ENCODE measurements around the gene IQCH.
"Not testable (repeated sequence)": the region's sequence is repeated elsewhere in the genome, so short reads cannot be mapped to it uniquely, and the experiment has no call there.

IQCH gene

DNA sequence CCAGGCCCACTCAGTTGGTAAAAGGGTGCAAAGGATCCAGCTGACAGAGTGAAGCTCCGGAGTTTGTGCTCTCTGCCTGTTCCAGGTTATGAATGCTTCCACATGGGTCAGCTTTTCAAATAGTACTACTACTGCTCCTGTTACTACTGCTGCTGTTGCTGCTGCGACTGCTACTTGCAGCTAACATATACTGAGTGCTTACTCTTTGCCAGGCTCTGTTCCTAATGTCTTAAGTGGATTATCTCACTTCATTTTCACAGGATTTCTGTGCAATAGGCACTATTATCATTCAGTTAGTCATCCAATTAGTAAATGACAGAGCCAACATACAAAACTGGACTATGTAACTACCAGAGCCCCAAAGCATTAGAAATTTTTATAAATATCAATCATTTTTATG is 106.5 kb downstream of the IQCH start:
- no peak for DNase-seq

DNA sequence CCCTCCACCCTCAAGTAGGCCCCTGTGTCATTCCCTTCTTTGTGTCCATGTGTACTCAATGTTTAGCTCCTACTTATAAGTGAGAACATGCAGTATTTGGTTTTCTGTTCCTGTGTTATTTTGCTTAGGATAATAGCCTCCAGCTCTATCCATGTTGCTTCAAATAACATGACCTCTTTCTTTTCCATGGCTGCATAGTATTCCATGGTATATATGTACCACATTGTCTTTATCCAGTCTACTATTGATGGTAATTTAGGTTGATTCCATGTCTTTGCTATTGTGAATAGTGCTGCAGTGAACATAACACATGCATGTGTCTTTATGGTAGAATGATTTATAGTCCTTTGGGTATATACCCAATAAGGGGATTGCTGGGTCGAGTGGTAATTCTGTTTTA is 109.1 kb downstream of the IQCH start:
- not testable (repeated sequence) for DNase-seq

DNA sequence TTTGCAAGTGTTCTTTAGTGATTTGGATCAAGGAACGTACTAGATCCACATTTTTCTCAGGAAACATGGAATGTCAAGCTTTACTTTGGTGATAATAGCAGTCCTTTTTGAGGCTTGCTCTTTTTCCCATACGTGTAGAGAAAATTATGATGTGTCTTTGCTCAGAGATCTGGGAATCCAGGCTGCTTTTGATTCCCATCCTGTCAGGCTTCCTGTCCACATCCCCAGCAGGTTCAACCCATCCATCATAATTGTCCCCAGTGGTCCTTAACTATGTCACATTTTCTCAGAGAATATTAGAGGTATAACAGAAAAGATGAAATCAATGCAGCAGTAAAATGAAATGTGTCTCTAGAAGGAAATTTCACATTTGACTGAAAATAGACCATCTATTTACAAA is 111.4 kb downstream of the IQCH start:
- no peak for DNase-seq

DNA sequence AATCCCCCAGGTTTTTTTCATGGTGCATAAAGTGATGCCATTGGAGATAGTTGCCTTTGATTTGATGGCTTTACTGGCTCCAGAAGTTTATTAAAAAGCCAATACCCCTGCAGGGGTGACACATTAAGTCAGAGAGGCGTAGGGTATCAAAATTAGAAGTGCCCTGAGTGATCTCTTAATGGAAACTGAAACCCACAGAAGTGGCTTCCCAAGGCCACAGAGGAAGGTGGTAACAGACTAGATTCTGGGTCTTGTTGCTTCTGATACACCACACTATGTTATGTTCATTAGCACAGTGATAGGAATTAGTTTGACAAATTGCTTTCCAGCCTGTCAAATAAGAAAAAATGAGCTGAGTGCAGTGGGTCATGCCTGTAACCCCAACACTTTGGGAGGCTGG is 112.3 kb downstream of the IQCH start:
- no peak for DNase-seq

DNA sequence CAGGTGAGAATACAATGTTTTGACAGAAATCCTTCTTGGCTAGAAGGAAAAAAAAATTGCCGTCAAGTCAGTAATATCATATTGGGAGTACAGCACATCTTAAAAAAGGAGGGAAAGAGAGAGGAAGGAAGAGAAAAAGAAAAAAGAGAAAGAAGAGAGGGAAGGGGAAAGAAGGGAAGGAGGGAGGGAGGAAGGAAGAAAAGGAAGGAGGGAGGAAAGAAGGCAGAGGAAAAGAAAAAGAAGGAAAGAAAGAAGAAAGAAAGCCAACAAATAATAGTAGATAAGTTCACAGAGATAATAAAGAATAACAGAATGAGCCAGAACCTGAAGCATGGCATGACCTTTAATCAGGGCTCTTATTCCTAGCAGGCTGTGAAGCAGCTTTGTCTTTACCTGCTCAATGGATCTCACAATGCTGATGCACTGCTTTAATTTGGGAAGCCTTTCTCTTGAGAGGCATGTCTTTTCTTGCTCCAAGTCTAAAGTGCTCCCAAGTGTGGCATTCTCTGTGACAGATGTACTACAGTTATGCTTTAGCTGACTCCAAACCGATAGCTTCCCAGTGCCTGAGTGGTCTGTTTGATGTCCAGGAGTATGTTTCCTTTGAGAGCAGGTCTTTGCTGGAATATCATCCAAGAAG is 114.9 kb downstream of the IQCH start:
- DNase-seq, result no peak

DNA sequence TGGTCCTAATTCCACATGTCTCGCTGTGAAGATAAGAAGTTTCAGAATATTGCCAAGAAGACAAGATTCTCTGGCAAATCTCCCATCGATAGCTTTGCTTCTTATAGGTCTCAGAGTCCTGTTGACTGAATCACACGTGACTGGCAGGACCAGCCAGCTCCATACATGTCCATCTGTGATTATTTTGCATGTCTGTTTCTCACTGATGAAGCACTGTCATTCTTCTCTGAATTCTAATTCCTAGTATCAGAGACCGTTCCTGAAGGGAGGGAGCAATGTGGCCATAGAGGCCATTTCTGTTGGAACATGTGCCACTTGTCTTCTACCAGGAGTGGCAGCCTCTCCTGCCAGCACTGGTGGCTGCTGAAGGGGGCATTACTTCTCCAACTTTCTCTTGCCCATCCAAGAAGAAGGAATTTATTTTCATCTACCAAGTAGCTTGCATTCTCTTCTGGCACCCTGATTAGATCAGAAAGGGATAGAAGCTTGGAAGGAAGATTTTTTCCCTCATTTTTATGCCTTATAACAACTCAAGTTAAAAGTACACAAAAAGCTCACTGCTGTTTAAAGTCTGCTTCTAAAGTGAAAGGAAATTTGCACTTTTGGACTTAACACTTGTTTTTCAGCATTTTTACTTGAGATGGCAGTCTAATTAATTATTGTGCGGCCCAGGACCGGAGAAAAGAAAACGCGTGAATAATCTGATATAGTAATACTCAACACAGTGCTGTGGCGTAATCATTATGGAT is 115.8 kb downstream of the IQCH start:
- DNase-seq, result no peak

DNA sequence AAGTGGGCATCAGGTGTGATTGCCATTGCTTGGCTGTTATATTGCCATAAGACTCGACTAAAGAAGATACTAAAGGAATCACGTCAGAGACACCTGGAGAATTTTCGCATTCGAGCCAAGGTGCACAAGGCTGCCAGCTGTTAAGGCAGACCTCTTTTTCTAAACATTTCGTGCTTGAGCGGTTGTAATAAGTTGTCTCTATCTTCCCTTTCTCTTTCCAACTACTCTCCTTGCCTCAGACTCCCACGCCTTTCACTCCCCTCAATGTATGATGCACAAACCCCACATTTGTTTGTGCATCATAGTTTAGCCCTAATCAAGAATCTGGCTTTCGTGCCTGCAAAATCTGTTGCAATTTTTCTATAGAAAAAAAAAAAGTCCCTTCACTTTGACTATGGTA is 118.0 kb downstream of the IQCH start:
- no peak for DNase-seq

DNA sequence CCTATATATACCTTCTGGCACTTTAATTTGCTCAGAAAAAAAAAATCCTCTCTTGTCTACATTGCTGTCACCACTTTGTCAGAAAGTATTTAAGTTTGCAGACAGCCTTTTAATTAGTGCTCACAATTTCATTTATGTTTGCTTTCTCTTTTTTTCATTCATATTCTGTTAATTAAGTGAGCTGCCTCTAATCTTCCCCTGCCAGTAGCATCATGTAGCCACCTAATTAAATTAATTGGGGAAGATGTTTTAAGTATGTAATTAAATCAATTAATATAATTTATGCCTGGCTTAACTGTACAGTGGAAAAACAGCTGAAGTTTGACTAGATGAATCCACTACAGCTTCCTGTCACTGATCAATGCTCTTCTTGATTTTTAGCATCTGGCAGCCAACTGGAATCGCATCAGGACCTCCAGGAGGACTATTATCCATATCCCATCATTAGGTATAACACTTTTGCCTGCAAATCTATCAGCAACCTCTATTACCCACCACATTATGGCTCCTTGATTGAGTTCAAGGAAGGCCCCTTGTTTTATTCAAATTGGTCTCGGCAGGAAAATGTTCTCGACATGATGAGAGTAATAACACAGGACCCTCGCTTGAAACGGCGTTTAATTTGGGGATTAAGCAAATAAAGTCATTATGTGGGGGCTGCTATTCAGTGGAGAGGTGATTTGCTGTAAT is 118.5 kb downstream of the IQCH start:
- DNase-seq, result no peak

DNA sequence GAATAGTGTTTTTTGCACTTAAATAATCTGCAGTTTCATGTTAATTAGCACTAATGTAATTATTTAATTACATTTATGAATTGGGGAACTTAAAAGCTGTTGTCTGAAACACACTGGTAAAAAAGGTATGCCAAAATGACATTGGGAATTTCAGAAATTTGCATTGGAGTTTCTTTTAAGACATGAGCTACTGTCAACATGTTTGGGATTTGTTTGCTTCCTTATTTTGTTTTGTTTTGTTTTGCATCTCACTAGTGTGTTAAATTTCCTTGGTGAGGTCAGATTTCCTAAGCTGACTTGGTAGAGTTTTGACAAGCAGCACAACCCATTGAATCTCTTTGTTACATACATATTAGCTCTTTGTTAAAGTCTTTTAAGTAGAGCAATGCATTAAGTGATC is 119.4 kb downstream of the IQCH start:
- DNase-seq, result no peak

DNA sequence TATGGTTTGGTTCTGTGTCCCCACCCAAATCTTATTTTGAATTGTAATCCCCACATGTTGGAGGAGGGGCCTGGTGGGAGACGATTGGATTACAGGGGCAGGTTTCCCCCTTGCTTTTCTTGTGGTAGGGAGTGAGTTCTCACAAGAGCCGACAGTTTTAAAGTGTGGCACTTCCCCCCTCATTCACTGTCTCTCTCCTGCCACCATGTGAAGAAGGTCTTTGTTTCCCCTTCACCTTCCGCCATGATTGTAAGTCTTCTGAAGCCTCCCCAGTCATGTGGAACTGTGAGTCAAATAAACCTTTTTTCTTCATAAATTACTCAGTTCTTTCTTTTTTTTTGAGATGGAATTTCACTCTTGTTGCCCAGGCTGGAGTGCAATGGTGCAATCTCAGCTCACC is 124.9 kb downstream of the IQCH start:
- DNase-seq, result no peak

DNA sequence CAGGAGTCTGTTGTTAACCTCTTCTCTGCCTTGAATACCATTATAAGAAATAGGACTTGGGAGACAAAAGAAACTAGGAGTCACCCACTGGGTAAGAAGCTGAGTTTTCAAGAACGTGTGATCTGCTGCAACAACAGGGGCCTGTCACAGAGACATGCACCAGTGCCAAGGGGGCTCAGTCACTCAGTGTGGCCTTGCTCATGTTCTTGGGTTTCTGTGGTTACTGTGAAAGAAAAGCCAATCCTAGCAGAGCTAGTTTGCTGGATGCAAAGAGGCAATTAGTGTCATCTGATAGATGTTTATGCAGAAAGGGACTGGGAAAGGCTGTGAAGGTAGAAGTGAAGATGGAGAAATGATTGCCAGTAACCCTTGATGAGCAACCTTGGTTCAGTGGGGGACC is 126.3 kb downstream of the IQCH start:
- DNase-seq, result no peak

DNA sequence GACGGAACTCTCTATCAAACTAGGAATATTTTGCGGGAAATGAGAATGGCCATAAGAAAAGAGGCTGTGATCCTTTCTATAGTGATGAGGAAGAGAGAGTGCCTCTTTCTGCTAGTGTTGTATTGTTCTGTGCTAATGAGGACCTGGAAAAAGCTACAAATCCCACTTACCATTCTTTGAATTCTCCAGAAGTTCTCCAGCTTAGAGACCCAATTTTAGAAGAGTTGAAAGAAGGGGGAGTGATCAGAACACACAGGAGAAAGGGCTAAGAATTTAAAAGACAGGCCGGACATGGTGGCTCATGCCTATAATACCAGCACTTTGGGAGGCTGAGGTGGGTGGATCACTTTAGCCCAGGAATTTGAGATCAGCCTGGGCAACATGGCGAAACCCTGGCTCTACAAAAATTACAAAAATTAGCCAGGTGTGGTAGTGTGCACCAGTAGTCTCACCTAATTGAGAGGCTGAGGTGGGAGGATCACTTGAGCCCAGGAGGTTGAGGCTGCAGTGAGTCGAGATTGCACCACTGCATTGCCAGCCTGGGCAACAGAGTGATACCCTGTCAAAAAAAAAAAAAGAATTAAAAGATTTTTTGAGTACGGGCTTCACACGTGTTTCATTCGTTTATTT is 126.9 kb downstream of the IQCH start:
- DNase-seq, result no peak

DNA sequence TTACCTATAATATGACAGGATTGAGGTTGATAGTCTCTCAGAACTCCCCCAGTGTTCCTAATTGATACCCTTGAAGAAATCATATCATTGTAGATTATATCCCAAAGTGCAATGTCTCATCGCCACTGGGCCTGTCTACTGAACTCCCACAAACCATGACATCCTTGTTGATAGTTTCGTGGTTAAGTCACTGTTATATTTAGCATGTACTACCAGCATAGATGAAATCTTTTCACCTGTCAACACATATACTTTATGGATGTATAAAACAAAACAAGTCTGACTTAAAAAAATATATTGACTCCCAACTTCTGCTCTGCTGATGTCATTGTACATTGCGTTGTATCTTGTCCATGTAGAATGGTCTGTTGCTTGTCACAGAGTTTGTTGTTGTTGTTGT is 128.1 kb downstream of the IQCH start:
- no peak for DNase-seq

DNA sequence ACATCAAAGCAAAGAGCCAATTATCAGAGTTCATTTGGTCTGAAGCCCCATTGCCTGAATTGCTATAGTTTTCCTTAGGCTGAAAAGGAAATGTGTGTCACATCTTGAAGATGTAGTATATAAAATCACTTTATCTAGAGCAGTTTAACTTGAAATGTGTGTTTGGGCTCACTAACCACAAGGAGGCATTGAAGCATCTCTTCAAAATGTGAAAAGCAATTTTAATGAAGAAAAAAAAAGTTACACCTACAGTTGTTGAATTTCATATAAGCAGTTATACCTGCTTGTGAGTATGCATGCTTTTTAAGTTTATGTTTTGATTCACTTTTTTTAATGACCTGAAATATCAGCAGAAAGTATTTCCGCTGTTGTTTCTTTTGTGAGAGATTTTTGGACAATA is 129.3 kb downstream of the IQCH start:
- no peak for DNase-seq

DNA sequence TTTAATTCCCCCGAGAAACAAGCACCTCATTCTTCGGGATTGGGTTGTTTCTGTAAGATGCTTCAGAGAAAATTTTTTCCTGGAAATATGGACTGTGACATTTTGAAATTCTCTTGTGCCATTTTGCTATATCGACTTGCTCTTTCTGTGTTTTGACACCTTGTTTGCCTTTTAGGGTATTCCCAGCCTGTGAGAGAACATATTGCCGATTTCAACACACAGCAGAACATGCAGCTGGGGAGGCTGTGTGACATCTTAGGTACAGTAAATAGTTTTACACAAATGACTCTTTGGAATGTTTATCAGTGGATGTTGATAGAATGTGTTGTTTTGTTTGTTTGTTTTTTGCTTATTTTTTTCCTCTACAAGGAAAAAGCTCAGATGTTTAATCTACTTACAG is 130.2 kb downstream of the IQCH start:
- DNase-seq, result no peak

DNA sequence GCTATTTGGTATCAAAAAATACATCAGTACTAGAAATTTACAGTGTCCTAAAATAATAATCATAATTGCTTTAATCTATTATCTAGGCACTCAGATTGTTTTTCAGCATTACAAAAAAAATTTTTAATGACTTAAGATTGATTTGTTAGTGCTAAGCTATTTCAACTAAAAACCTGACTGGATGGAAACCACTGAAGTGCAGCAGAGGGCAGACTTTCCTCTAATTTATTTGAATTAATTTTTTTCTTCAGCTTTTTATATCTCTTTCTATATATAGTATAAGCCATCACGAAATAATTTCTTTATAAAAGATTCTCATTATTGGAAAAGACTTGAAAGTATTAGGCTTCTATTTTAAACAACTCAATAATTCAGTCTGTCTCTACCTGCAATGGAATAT is 131.4 kb downstream of the IQCH start:
- DNase-seq, result no peak

DNA sequence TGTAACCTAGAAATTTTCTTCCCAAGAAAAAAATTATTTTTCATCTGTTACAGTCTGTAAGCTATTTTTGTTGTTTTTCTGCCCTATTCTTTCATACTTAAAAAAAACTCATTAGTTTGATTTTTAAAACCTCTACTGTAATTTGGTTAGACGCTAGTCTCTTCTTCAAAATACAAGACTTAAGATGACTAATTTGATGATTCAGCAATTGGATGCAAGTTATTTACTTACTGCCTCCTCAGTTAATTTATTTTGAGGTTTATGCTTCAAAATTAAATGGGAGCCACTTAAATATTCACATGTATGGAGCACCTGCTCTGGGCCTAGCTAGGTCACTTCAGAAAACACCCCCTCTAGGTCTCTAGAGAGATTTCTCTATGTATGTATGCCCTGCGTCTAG is 132.4 kb downstream of the IQCH start:
- DNase-seq, result no peak

DNA sequence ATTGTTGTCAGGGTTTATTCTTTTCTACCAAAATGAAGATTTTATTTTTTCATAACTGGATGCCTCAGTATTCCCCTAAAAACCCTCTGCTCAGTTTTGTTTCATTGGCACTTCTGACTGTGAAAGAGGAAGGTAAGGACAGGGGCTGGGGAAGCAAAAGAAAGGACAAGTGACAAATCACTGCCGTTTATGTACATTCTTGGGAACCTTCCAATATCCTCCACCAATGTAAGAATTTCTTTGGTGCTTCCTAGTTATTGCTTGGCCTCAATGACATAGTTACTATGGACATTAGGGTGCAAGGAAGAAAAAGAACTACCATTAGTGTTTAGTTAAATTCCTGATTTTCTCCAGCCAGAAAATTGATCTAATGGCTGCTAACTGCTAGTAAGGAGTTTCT is 135.4 kb downstream of the IQCH start:
- DNase-seq, result no peak

DNA sequence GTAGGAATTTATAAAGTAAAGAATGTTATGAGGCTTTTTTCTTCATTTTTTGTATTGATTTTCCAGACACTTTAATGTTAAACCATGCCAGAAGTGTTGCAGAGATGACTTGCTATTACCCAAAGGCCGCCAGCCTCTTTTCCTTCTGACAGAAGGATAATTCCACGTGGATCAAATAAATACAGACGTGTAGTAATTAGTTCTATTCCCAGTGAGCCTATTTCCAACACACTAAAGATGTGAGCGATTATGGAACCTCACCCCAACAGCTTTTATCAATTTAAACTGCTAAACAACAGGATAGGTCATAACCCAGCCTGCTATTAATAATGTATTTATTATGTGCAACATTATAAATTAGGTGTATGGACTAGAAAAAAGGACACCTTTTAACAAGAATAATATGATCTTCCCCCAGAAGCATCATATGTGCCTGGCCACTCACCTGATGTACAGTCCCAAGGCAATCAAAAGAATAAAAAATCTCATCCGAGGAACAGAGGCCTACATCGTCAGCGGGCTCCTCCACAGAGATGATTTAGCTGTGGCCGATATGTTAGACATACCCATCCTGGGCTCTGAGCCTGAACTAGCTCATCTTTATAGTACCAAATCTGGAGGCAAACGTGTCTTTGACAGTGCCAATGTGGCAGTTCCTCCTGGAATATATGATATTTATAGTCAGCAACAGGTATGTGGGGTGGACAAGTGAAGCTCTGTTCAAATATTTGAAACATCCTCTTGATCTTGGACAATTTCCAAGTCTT is 140.5 kb downstream of the IQCH start:
- DNase-seq, result no peak

DNA sequence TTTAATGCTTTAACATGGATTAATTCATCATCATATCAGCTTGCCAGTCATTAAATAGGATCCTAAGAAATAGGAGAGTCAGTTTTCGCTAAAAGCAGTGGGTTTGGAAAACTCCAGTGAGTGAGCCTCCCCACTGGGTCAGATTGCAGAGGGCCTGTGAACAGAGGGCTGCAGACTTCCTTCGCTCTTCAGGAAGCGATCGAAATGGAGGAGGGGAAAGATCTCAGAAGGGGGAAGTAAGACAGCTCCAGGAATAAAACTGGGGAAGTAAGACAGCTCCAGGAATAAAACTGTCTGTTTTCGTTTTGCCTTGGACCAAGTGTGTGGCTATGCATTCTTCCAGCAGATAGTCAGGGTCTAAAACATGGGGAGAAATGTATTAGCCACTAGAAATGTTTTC is 141.5 kb downstream of the IQCH start:
- DNase-seq, result no peak

DNA sequence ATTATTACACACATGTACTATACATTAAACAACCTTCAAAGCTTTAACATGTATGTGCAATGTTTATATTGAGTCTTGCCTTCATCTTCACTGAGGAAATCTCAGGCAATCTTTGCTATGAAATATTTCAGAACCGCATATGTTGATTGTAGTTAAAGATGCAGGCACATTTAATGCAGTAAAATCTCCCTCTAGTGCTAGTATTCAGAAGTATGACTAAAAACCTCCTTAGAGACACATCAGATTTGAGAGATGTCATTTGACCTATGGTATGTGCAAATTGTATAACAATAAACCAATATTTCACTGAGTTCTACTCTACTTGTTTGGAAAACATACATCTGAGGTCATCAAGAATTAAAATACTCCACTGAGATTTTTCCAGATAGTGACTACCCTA is 142.6 kb downstream of the IQCH start:
- DNase-seq, result no peak

DNA sequence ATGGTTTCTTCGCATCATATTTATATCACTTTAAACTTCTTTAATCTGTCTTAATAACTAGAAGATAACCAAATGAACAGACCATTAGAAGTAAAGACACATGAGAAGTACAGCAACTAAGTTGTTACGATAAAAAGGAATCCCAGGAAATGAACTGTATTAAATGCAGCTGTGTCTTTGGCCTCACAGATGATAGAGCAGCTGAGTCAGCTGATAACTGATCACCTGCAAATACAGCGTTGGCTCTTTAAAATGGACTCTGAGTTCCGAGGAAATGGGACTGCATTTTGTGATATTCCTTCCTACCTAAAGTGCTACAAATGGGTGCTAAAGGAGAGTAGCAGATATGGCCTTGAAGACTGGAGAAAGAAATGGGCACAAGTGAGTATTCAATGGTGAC is 145.3 kb downstream of the IQCH start:
- no peak for DNase-seq

DNA sequence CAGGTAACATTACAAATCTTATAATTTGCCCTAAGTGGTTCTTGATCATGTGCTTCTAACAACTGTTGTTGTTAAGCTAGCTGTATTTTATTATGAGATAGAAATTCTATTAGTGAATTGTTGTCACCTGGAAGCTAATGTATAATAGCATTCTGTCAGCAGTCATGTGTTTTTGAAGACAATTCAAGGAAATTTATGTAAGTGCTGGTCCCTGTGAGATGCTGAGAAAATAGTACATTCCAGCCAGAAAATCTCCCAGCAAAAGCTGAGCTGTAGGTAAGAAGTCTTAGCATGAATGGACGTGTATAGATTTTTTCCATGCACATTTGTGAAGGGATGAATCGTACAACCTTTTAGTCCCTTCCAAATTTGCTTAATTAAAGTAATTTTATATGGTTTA is 146.3 kb downstream of the IQCH start:
- no peak for DNase-seq

All from effector CD4-positive, alpha-beta T cell (primary cell).